SK-N-SH (cell line): Measurements from ENCODE around the gene ARF5. TPM values are rescaled to one million over a fixed set of nuclear protein-coding genes. Genes with fewer than 3 reads are reported as not detected.

Source experiments
- CTCF ChIA-PET: fragments of 300-600, 350-600 bp; formaldehyde crosslinking; extraction: SDS; loops from one replicate; lab custom pipeline; 2021; lab: Yijun Ruan, JAX
- POLR2A ChIA-PET: fragments of 350-600 bp; sonication (Branson Sonifier 250); formaldehyde crosslinking; extraction: SDS; loops from one replicate; lab custom pipeline; 2020; ENCODE audit warnings: antibody characterized with exemption, inconsistent platforms; lab: Yijun Ruan, JAX
- DNase-seq: peaks from one replicate; pipeline ENCODE4 v3.0.0; 2012
- H2AFZ ChIP-seq: fragments of 200-600 bp; sonication (generic); 2 replicates; pipeline ENCODE4 v1.8.1; 2016; ENCODE audit warnings: antibody characterized with exemption, mild to moderate bottlenecking, low read depth
- H3F3A ChIP-seq: fragments of 200-600 bp; sonication (generic); replicated peaks from 2 replicates; pipeline ENCODE3; 2016; ENCODE audit warnings: antibody characterized with exemption, mild to moderate bottlenecking; ENCODE audit not compliant: insufficient read depth
- H3K27ac ChIP-seq, 2 experiments: fragments of 200-500 bp in 1 of 2; fragments of 200-600 bp in 1 of 2; sonication (Bioruptor generic) in 1 of 2; sonication (generic), shearing (Covaris generic) in 1 of 2; 2 replicates each; pipeline versions ENCODE4 v1.5.1 to v1.6.1; 2014 to 2016; ENCODE audit warnings: low read depth in 2 of 2, inconsistent platforms in 1 of 2, low read length in 1 of 2, mild to moderate bottlenecking in 1 of 2, mixed read lengths in 1 of 2
- H3K27me3 ChIP-seq: fragments of 200-600 bp; sonication (generic), shearing (Covaris generic); 2 replicates; pipeline ENCODE4 v1.6.1; 2016; ENCODE audit warnings: mixed run types; ENCODE audit not compliant: insufficient read depth
- H3K36me3 ChIP-seq, 2 experiments: fragments of 200-500 bp in 1 of 2; fragments of 200-600 bp in 1 of 2; sonication (Bioruptor generic) in 1 of 2; sonication (generic) in 1 of 2; replicated peaks in 1 of 2; 2 replicates each; pipeline versions ENCODE3 to v1.5.1; 2014 to 2016; ENCODE audit warnings: low read length in 1 of 2, mild to moderate bottlenecking in 1 of 2; ENCODE audit not compliant: insufficient read depth in 2 of 2, control insufficient read depth in 1 of 2
- H3K4me1 ChIP-seq, 2 experiments: fragments of 200-500 bp in 1 of 2; fragments of 200-600 bp in 1 of 2; sonication (Bioruptor generic) in 1 of 2; sonication (generic), shearing (Covaris generic) in 1 of 2; 2 replicates each; pipeline versions ENCODE4 v1.5.1 to v1.6.1; 2014 to 2016; ENCODE audit warnings: low read depth in 1 of 2, low read length in 1 of 2, mixed run types in 1 of 2; ENCODE audit not compliant: insufficient read depth in 2 of 2, control insufficient read depth in 1 of 2
- H3K4me2 ChIP-seq: fragments of 200-600 bp; sonication (generic), shearing (Covaris generic); 2 replicates; pipeline ENCODE4 v1.6.1; 2017; ENCODE audit warnings: mixed run types
- H3K4me3 ChIP-seq, 2 experiments: fragments of 200-500 bp in 1 of 2; fragments of 200-600 bp in 1 of 2; sonication (Bioruptor generic) in 1 of 2; sonication (generic), shearing (Covaris generic) in 1 of 2; 2 replicates each; pipeline versions ENCODE4 v1.5.1 to v1.8.1; 2014 to 2016; ENCODE audit warnings: low read depth in 2 of 2, inconsistent platforms in 1 of 2, low read length in 1 of 2, mild to moderate bottlenecking in 1 of 2, mixed read lengths in 1 of 2, moderate library complexity in 1 of 2
- H3K79me2 ChIP-seq: fragments of 200-600 bp; sonication (generic); 2 replicates; pipeline ENCODE4 v1.8.1; 2017; ENCODE audit warnings: mild to moderate bottlenecking; ENCODE audit not compliant: insufficient read depth
- H3K9ac ChIP-seq: fragments of 200-600 bp; sonication (generic); 2 replicates; pipeline ENCODE4 v1.6.1; 2017; ENCODE audit warnings: mixed run types
- H3K9me2 ChIP-seq: fragments of 200-600 bp; sonication (generic); 2 replicates; pipeline ENCODE4 v1.6.1; 2017; ENCODE audit warnings: mixed run types
- H3K9me3 ChIP-seq: fragments of 200-600 bp; sonication (generic); 2 replicates; pipeline ENCODE4 v1.6.1; 2017; ENCODE audit warnings: mixed run types, mild to moderate bottlenecking, moderate library complexity
- H4K20me1 ChIP-seq: fragments of 200-600 bp; sonication (generic); 2 replicates; pipeline ENCODE4 v1.6.1; 2017; ENCODE audit warnings: mild to moderate bottlenecking, mixed run types; ENCODE audit not compliant: insufficient read depth
- CHD2 ChIP-seq: fragments of 150-350 bp; IDR thresholded peaks from 2 replicates; pipeline ENCODE4 v1.6.1; 2018; ENCODE audit warnings: low read length; ENCODE audit not compliant: partially characterized antibody
- EZH2phosphoT487 ChIP-seq: fragments of 200-600 bp; sonication (generic); IDR thresholded peaks from 2 replicates; pipeline ENCODE4 v1.6.1; 2017; ENCODE audit warnings: low read depth, mixed run types, mild to moderate bottlenecking, antibody characterized with exemption, moderate library complexity, borderline replicate concordance
- FOSL2 ChIP-seq: IDR thresholded peaks from 2 replicates; pipeline ENCODE4 v1.4.0; 2012; ENCODE audit warnings: low read depth, mild to moderate bottlenecking, moderate library complexity, borderline replicate concordance
- FOXJ3 ChIP-seq: sonication (generic); formaldehyde crosslinking; IDR thresholded peaks from 2 replicates; pipeline ENCODE4 v1.5.1; 2020; ENCODE audit warnings: mild to moderate bottlenecking, missing genetic modification reagents
- GABPA ChIP-seq: IDR thresholded peaks from 2 replicates; pipeline ENCODE4 v1.4.0; 2012; ENCODE audit warnings: low read depth, mild to moderate bottlenecking
- GATA2 ChIP-seq: sonication (generic); formaldehyde crosslinking; IDR thresholded peaks from 2 replicates; pipeline ENCODE4 v1.5.0; 2020; ENCODE audit warnings: mild to moderate bottlenecking, missing genetic modification reagents
- JUND ChIP-seq: IDR thresholded peaks from 2 replicates; pipeline ENCODE4 v1.4.0; 2012
- MEF2A ChIP-seq: IDR thresholded peaks from 2 replicates; pipeline ENCODE4 v1.4.0; 2012; ENCODE audit warnings: low read depth, borderline replicate concordance
- MXI1 ChIP-seq: IDR thresholded peaks from 2 replicates; pipeline ENCODE4 v1.6.1; 2012; ENCODE audit warnings: mild to moderate bottlenecking, low read depth, low read length, improper control_type of control experiment
- RAD21 ChIP-seq: IDR thresholded peaks from 2 replicates; pipeline ENCODE4 v1.6.1; 2012; ENCODE audit warnings: mild to moderate bottlenecking, low read length
- REST ChIP-seq: IDR thresholded peaks from 2 replicates; pipeline ENCODE4 v1.6.1; 2012; ENCODE audit warnings: mild to moderate bottlenecking, low read depth, low read length, moderate library complexity
- RFX5 ChIP-seq: IDR thresholded peaks from 2 replicates; pipeline ENCODE4 v1.6.1; 2012; ENCODE audit warnings: mild to moderate bottlenecking, improper control_type of control experiment, low read length
- RXRA ChIP-seq: IDR thresholded peaks from 2 replicates; pipeline ENCODE4 v1.4.0; 2012; ENCODE audit warnings: low read depth, mild to moderate bottlenecking, borderline replicate concordance
- SIN3A ChIP-seq: IDR thresholded peaks from 2 replicates; pipeline ENCODE4 v1.6.1; 2012; ENCODE audit warnings: low read depth, mild to moderate bottlenecking, low read length, moderate library complexity, borderline replicate concordance
- SMC3 ChIP-seq: IDR thresholded peaks from 2 replicates; pipeline ENCODE4 v1.6.1; 2012; ENCODE audit warnings: low read depth, low read length, improper control_type of control experiment
- TAF1 ChIP-seq: IDR thresholded peaks from 2 replicates; pipeline ENCODE4 v1.6.1; 2012; ENCODE audit warnings: low read depth, mild to moderate bottlenecking, low read length, moderate library complexity, borderline replicate concordance
- YY1 ChIP-seq: IDR thresholded peaks from 2 replicates; pipeline ENCODE4 v1.4.0; 2012; ENCODE audit warnings: low read depth, mild to moderate bottlenecking
- WGBS: methylation state at CpG from one replicate; pipeline ENCODE4 v1.1.6; 2017; ENCODE audit warnings: low lambda C conversion rate; 5-methylcytosine and 5-hydroxymethylcytosine counted together
- polyA plus RNA-seq, 3 experiments: library from polyadenylated mRNA; depleted of rRNA; stranded (reverse); fragments of >200 nt; gene quantifications; 2 replicates each; pipeline ENCODE4 v1.2.3, GENCODE V29; 2012
- TF ChIP-seq, protein P1 (sequence below): IDR thresholded peaks from 2 replicates; pipeline ENCODE4 v1.4.0; 2012; ENCODE audit warnings: low read depth, borderline replicate concordance
- TF ChIP-seq, protein P2 (sequence below): IDR thresholded peaks from 2 replicates; pipeline ENCODE4 v1.4.0; 2012; ENCODE audit warnings: low read depth, borderline replicate concordance
- TF ChIP-seq, protein P3 (sequence below): fragments of 150-350 bp; IDR thresholded peaks from 2 replicates; pipeline ENCODE4 v1.6.1; 2016; ENCODE audit warnings: mild to moderate bottlenecking, low read depth, low read length

Gene ARF5
- polyA plus RNA-seq, 1 of the 3 experiments (the other 2 are of a cell fraction), result 562 TPM

- peaks cover 18% of the 10 kb centered on the region for H3K79me2 ChIP-seq
- ChIA-PET CTCF (interaction anchor here (0.7 to 2.2 kb wide), 3 partner anchors 297 to 627 kb away, joined by 3 to 12 read pairs (median 3); no protein-coding TSS in a partner anchor), POLR2A (no interaction called here)
- H3K4me1 ChIP-seq, result peaks cover 10 to 17% of the 10 kb centered on the region in 2 experiments; a peak in 3 of 4 replicates
- H3K9me3 ChIP-seq, result no peaks in the 10 kb centered on the region
- no peak for TF ChIP-seq RXRA
- no peak for TF ChIP-seq MXI1
- TF ChIP-seq, protein P1, sequence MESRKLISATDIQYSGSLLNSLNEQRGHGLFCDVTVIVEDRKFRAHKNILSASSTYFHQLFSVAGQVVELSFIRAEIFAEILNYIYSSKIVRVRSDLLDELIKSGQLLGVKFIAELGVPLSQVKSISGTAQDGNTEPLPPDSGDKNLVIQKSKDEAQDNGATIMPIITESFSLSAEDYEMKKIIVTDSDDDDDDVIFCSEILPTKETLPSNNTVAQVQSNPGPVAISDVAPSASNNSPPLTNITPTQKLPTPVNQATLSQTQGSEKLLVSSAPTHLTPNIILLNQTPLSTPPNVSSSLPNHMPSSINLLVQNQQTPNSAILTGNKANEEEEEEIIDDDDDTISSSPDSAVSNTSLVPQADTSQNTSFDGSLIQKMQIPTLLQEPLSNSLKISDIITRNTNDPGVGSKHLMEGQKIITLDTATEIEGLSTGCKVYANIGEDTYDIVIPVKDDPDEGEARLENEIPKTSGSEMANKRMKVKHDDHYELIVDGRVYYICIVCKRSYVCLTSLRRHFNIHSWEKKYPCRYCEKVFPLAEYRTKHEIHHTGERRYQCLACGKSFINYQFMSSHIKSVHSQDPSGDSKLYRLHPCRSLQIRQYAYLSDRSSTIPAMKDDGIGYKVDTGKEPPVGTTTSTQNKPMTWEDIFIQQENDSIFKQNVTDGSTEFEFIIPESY, result no peak
- TF ChIP-seq CHD2, result no peak
- TF ChIP-seq JUND, result no peak
- TF ChIP-seq, protein P2, sequence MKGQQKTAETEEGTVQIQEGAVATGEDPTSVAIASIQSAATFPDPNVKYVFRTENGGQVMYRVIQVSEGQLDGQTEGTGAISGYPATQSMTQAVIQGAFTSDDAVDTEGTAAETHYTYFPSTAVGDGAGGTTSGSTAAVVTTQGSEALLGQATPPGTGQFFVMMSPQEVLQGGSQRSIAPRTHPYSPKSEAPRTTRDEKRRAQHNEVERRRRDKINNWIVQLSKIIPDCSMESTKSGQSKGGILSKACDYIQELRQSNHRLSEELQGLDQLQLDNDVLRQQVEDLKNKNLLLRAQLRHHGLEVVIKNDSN, result no peak
- no peak for TF ChIP-seq FOXJ3
- H2AFZ ChIP-seq, result no peak overlapping the region
- H3K4me2 ChIP-seq, result no peak overlapping the region
- H3K27me3 ChIP-seq, result no peaks in the 10 kb centered on the region
- DNase-seq, result no peak
- peaks cover 4% of the 10 kb centered on the region for H3F3A ChIP-seq
- H3K4me3 ChIP-seq, result no peak overlapping the region
- peaks cover 20 to 21% of the 10 kb centered on the region in 2 experiments for H3K36me3 ChIP-seq
- H3K9me2 ChIP-seq, result no peaks in the 10 kb centered on the region
- H3K9ac ChIP-seq, result no peak overlapping the region
- H3K27ac ChIP-seq, result no peak overlapping the region
- peaks cover 7% of the 10 kb centered on the region for H4K20me1 ChIP-seq
- WGBS, result 93% methylated on average over 6 of the region's 6 CpGs
Observed at GRCh38 chr7:127591591-127591990, 3.4 kb downstream of the ARF5 start.

DNA sequence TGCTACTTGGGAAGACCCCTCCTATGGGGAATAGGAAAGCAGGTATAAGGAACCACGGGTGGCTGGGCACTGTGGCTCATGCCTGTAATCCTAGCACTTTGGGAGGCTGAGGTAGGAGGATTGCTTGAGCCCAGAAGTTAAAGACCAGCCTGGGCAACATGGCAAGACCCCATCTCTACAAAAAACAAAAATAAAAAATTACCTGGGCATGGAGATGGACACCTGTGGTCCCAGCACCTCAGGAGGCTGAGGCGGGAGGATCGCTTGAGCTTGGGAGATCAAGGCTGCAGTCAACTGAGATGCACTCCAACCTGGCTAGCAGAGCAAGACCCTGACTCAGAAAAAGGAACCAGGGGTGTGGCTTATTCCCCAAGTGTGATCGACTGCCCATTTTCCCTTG, 4.3 kb downstream of the ARF5 start:
- H3K9me2 ChIP-seq, result no peaks in the 10 kb centered on the region
- DNase-seq, result no peak
- CTCF ChIA-PET, result interaction anchor here (0.6 to 0.8 kb wide), 3 partner anchors 39 to 755 kb away, joined by 3 to 5 read pairs (median 4); no protein-coding TSS in a partner anchor
- TF ChIP-seq YY1 (no peak), RAD21 (no peak), RFX5 (no peak), FOSL2 (no peak), SIN3A (no peak), TAF1 (no peak), SMC3 (no peak), MXI1 (no peak), EZH2phosphoT487 (no peak), CHD2 (no peak), REST (no peak), MEF2A (no peak), GABPA (no peak), FOXJ3 (no peak), JUND (no peak), RXRA (no peak), GATA2 (CRISPR knock-in tag) (no peak)
- TF ChIP-seq, protein P3, sequence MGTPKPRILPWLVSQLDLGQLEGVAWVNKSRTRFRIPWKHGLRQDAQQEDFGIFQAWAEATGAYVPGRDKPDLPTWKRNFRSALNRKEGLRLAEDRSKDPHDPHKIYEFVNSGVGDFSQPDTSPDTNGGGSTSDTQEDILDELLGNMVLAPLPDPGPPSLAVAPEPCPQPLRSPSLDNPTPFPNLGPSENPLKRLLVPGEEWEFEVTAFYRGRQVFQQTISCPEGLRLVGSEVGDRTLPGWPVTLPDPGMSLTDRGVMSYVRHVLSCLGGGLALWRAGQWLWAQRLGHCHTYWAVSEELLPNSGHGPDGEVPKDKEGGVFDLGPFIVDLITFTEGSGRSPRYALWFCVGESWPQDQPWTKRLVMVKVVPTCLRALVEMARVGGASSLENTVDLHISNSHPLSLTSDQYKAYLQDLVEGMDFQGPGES, result no peak

More for the DNA sequence above, 4.3 kb downstream of the ARF5 start:
- no peaks in the 10 kb centered on the region for H3K27me3 ChIP-seq
- H3K4me3 ChIP-seq, result no peak overlapping the region
- POLR2A ChIA-PET, result no interaction called here
- H3K36me3 ChIP-seq, result peaks cover 20 to 21% of the 10 kb centered on the region in 2 experiments
- H3K27ac ChIP-seq, result no peak overlapping the region
- no peak overlapping the region for H3K4me2 ChIP-seq
- peaks cover 18% of the 10 kb centered on the region for H3K79me2 ChIP-seq
- no peak overlapping the region for H3K9ac ChIP-seq
- H3K9me3 ChIP-seq, result no peaks in the 10 kb centered on the region
- WGBS, result 85% methylated on average over 4 of the region's 4 CpGs
- H3F3A ChIP-seq, result no peaks in the 10 kb centered on the region
- peaks cover 7% of the 10 kb centered on the region for H4K20me1 ChIP-seq
- H2AFZ ChIP-seq, result no peak overlapping the region
- peaks cover 10 to 15% of the 10 kb centered on the region in 2 experiments; a peak in 3 of 4 replicates for H3K4me1 ChIP-seq
